Right lung (tissue), 5 donors: ENCODE results near the gene CWF19L2. TPM values are rescaled to one million over a fixed set of nuclear protein-coding genes. Genes with fewer than 3 reads are reported as not detected.

Source experiments
- DNase-seq, 2 donors: peaks; one replicate each; pipeline ENCODE4 v3.0.0-alpha.2; 2013
- polyA plus RNA-seq, 5 donors: library from polyadenylated mRNA; unstranded; fragments of 120-200 nt; gene quantifications; one replicate each; pipeline versions ENCODE4 v1.2.1 to v1.2.3, GENCODE V29; 2013; ENCODE audit warnings: inconsistent platforms in 1 of 5, low replicate concordance in 1 of 5; ENCODE audit not compliant: insufficient read length in 5 of 5, insufficient read depth in 1 of 5

The CWF19L2 gene
- polyA plus RNA-seq, 5 donors: 13.9 to 25.3 (median 23.2) TPM

- DNase-seq: no peak
Observed at GRCh38 chr11:107307991-107308390, 149.6 kb downstream of the CWF19L2 start.

- no peak for DNase-seq
Observed at GRCh38 chr11:107301878-107302277, 155.7 kb downstream of the CWF19L2 start.

- DNase-seq: no peak
Observed at GRCh38 chr11:107293677-107294344, 163.8 kb downstream of the CWF19L2 start.

GRCh38 chr11:107282195-107282594 is 175.4 kb downstream of the CWF19L2 start:
- no peak for DNase-seq

Other genes with a start within 250 kb of the CWF19L2 start
- gene ALKBH8, start 107.9 kb upstream of the CWF19L2 start, polyA plus RNA-seq: 10 to 100 TPM; 10.3 to 19.9 (median 15.9) TPM
- 1 to 10 TPM; 3.8 to 7.9 (median 6.1) TPM for gene ELMOD1, start 133.3 kb upstream of the CWF19L2 start, polyA plus RNA-seq